Trophoblast cell (in vitro differentiated cells and primary cell): ENCODE results near the gene ATP10B.
A peak's percentile ranks its signal among the peaks of the same experiment; 100 is the strongest.

Source experiments
- DNase-seq, 2 donors: peaks; one replicate each; pipeline ENCODE4 v3.0.0-alpha.2; 2016
- H2AFZ ChIP-seq: 2 replicates; pipeline ENCODE4 v1.6.1; 2013; ENCODE audit warnings: low read length, moderate library complexity, mild to moderate bottlenecking; ENCODE audit not compliant: insufficient read depth, poor library complexity
- H2AK5ac ChIP-seq: 2 replicates; pipeline ENCODE4 v1.6.1; 2013; ENCODE audit warnings: mild to moderate bottlenecking, low read length
- H2BK120ac ChIP-seq: 2 replicates; pipeline ENCODE4 v1.6.1; 2013; ENCODE audit warnings: low read length, mild to moderate bottlenecking, moderate library complexity; ENCODE audit not compliant: insufficient read depth, poor library complexity
- H2BK12ac ChIP-seq: 2 replicates; pipeline ENCODE4 v1.6.1; 2013; ENCODE audit warnings: mild to moderate bottlenecking, low read length, moderate library complexity
- H2BK5ac ChIP-seq: 2 replicates; pipeline ENCODE4 v1.6.1; 2013; ENCODE audit warnings: low read length, low read depth, moderate library complexity, mild to moderate bottlenecking; ENCODE audit not compliant: poor library complexity
- H3K14ac ChIP-seq: 2 replicates; pipeline ENCODE4 v1.6.1; 2013; ENCODE audit warnings: mild to moderate bottlenecking, low read length
- H3K18ac ChIP-seq: 2 replicates; pipeline ENCODE4 v1.6.1; 2013; ENCODE audit warnings: mild to moderate bottlenecking, low read length
- H3K23ac ChIP-seq: 2 replicates; pipeline ENCODE4 v1.6.1; 2013; ENCODE audit warnings: low read length
- H3K27ac ChIP-seq: 2 replicates; pipeline ENCODE4 v1.5.1; 2013; ENCODE audit warnings: low read depth, mild to moderate bottlenecking, inconsistent platforms, low read length, moderate library complexity
- H3K27me3 ChIP-seq: 2 replicates; pipeline ENCODE4 v1.6.1; 2013; ENCODE audit warnings: inconsistent platforms, mild to moderate bottlenecking, low read length, moderate library complexity; ENCODE audit not compliant: insufficient read depth
- H3K36me3 ChIP-seq, 2 experiments: 1 replicate in 1 of 2; 2 replicates in 1 of 2; pipeline ENCODE4 v1.6.1; 2013; ENCODE audit warnings: low read length in 2 of 2, mild to moderate bottlenecking in 2 of 2, moderate library complexity in 1 of 2; ENCODE audit not compliant: insufficient read depth in 2 of 2, control insufficient read depth in 1 of 2
- H3K4ac ChIP-seq: 2 replicates; pipeline ENCODE4 v1.6.1; 2013; ENCODE audit warnings: low read depth, mild to moderate bottlenecking, low read length, moderate library complexity
- H3K4me1 ChIP-seq, 2 experiments: 1 replicate in 1 of 2; 2 replicates in 1 of 2; pipeline ENCODE4 v1.6.1; 2013; ENCODE audit warnings: low read length in 2 of 2, mild to moderate bottlenecking in 2 of 2, moderate library complexity in 1 of 2; ENCODE audit not compliant: insufficient read depth in 2 of 2, control insufficient read depth in 1 of 2
- H3K4me2 ChIP-seq: 2 replicates; pipeline ENCODE4 v1.6.1; 2013; ENCODE audit warnings: inconsistent platforms, mild to moderate bottlenecking, low read length, moderate library complexity
- H3K4me3 ChIP-seq: 2 replicates; pipeline ENCODE4 v1.5.1; 2013; ENCODE audit warnings: mild to moderate bottlenecking, low read depth, low read length, inconsistent platforms
- H3K79me1 ChIP-seq: one replicate; pipeline ENCODE4 v1.6.1; 2013; ENCODE audit warnings: low read length
- H3K79me2 ChIP-seq: 2 replicates; pipeline ENCODE4 v1.6.1; 2013; ENCODE audit warnings: low read length, mild to moderate bottlenecking; ENCODE audit not compliant: control insufficient read depth, insufficient read depth, poor library complexity
- H3K9ac ChIP-seq: 2 replicates; pipeline ENCODE4 v1.6.1; 2013; ENCODE audit warnings: mild to moderate bottlenecking, low read length
- H3K9me3 ChIP-seq: 2 replicates; pipeline ENCODE4 v1.6.1; 2013; ENCODE audit warnings: low read depth, mild to moderate bottlenecking, control low read depth, inconsistent platforms, low read length; ENCODE audit not compliant: insufficient read depth
- H4K12ac ChIP-seq: 2 replicates; pipeline ENCODE4 v1.6.1; 2013; ENCODE audit warnings: low read depth, mild to moderate bottlenecking, low read length, moderate library complexity
- H4K8ac ChIP-seq: 2 replicates; pipeline ENCODE4 v1.6.1; 2013; ENCODE audit warnings: low read depth, mild to moderate bottlenecking, low read length, moderate library complexity
- H4K91ac ChIP-seq: one replicate; pipeline ENCODE4 v1.6.1; 2013; ENCODE audit warnings: low read depth, mild to moderate bottlenecking, low read length, moderate library complexity
- WGBS: extraction: QIAGEN DNeasy Blood & Tissue Kit; methylation state at CpG from one replicate; pipeline ENCODE4 v1.1.7; 2013; ENCODE audit warnings: missing lambda C conversion rate; ENCODE audit not compliant: insufficient read length, insufficient coverage; ENCODE audit errors: extremely low coverage; 5-methylcytosine and 5-hydroxymethylcytosine counted together

The ATP10B gene

DNA sequence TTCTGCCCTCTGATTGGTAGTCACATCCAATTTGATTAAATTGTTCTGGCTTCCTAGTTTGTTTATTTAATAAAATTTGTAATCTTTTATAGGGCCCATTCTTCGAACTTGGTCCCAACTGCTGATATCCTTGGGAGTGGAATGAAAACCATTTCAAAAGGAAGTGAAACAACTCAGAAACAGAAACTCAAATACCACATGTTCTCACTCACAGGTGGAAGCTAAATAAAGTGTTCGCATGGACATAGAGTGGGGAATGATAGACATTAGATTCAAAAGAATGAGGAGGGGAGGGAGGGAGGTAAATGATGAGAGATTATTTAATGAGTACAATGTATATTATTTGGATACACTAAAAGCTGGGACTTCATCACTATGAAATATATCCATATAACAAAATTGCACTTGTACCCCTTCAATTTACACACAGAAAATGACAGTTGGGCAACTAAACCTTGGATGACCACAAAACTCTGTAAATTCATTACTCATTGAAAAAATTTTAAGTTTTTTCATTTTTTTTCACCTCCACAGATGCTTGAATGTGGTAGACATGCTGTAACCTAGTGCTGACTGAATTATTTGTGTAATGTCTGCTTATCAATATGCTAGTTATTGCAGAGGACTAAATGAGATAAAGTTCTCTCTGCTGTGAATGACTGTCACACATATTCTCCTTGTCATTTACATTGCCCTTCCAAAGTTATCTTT, 16.0 kb downstream of the ATP10B start:
- Histone ChIP-seq H3K4me1 (no peaks in the 10 kb centered on the region), H3K18ac (no peak overlapping the region), H3K4me2 (no peak overlapping the region), H3K27me3 (no peaks in the 10 kb centered on the region), H3K4me3 (no peak overlapping the region), H3K14ac (no peak overlapping the region), H3K27ac (no peak overlapping the region), H4K91ac (no peak overlapping the region), H4K12ac (no peak overlapping the region), H3K23ac (no peak overlapping the region), H3K36me3 (no peaks in the 10 kb centered on the region), H3K4ac (no peak overlapping the region), H3K79me1 (no peaks in the 10 kb centered on the region), H2BK120ac (no peak overlapping the region), H2AK5ac (no peak overlapping the region), H2BK12ac (no peak overlapping the region), H3K9me3 (no peaks in the 10 kb centered on the region), H3K9ac (no peak overlapping the region), H3K79me2 (no peaks in the 10 kb centered on the region), H2BK5ac (no peak overlapping the region), H4K8ac (no peak overlapping the region), H2AFZ (no peak overlapping the region)
- WGBS, result no CpG with 5 or more reads among the region's 2 CpGs
- peak in 1 of 2 donors; percentile 56 for DNase-seq

DNA sequence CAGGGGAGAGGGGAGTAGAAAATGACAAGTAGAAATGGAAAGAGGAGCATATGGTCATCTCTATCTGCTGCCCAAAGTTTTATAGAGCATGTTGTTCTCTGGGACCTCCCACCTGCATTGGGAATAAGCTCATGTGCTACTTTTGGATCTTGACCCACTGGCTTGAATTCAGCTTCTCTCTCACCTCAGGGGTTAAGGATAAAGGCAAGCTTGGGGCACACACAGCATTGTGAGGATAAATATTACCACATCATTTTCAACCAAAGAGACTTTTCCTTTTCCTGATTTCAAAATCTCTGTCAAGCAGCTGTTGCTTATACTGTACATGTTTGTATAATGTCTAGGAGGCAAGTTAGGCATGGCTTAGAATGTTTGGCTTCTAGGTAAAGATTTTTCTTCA, 16.6 kb downstream of the ATP10B start:
- no peaks in the 10 kb centered on the region for H3K27me3 ChIP-seq
- H2BK12ac ChIP-seq, result no peak overlapping the region
- DNase-seq, result peak in 1 of 2 donors; percentile 61
- no peaks in the 10 kb centered on the region for H3K79me1 ChIP-seq
- H4K91ac ChIP-seq, result no peak overlapping the region
- no peaks in the 10 kb centered on the region for H3K9me3 ChIP-seq
- H2AK5ac ChIP-seq, result no peak overlapping the region
- H4K12ac ChIP-seq, result no peak overlapping the region
- no peak overlapping the region for H2AFZ ChIP-seq
- H3K4me3 ChIP-seq, result no peak overlapping the region
- no peak overlapping the region for H3K23ac ChIP-seq
- H3K4ac ChIP-seq, result no peak overlapping the region
- no peak overlapping the region for H3K14ac ChIP-seq
- H3K9ac ChIP-seq, result no peak overlapping the region
- H2BK5ac ChIP-seq, result no peak overlapping the region
- H3K79me2 ChIP-seq, result no peaks in the 10 kb centered on the region
- H3K4me1 ChIP-seq, result no peaks in the 10 kb centered on the region
- H4K8ac ChIP-seq, result no peak overlapping the region
- H2BK120ac ChIP-seq, result no peak overlapping the region
- H3K18ac ChIP-seq, result no peak overlapping the region
- no peak overlapping the region for H3K27ac ChIP-seq
- no peak overlapping the region for H3K4me2 ChIP-seq
- H3K36me3 ChIP-seq, result no peaks in the 10 kb centered on the region

- H3K79me2 ChIP-seq, result no peaks in the 10 kb centered on the region
- no peak overlapping the region for H3K18ac ChIP-seq
- H3K9ac ChIP-seq, result no peak overlapping the region
- no peak overlapping the region for H2BK5ac ChIP-seq
- no peak overlapping the region for H3K4me3 ChIP-seq
- H3K9me3 ChIP-seq, result no peaks in the 10 kb centered on the region
- H4K12ac ChIP-seq, result no peak overlapping the region
- WGBS, result no CpG with 5 or more reads among the region's 2 CpGs
- H2AFZ ChIP-seq, result no peak overlapping the region
- no peaks in the 10 kb centered on the region for H3K79me1 ChIP-seq
- no peak overlapping the region for H3K23ac ChIP-seq
- no peak overlapping the region for H3K27ac ChIP-seq
- H2BK120ac ChIP-seq, result no peak overlapping the region
- no peak overlapping the region for H3K4ac ChIP-seq
- H4K91ac ChIP-seq, result no peak overlapping the region
- H4K8ac ChIP-seq, result no peak overlapping the region
- H3K36me3 ChIP-seq, result no peaks in the 10 kb centered on the region
- H2BK12ac ChIP-seq, result no peak overlapping the region
- H2AK5ac ChIP-seq, result no peak overlapping the region
- peak; percentile 38 to 59 for DNase-seq
- no peaks in the 10 kb centered on the region for H3K27me3 ChIP-seq
- no peak overlapping the region for H3K4me2 ChIP-seq
- H3K14ac ChIP-seq, result no peak overlapping the region
- H3K4me1 ChIP-seq, result no peaks in the 10 kb centered on the region
Measured at GRCh38 chr5:160833806-160834205, 18.2 kb downstream of the ATP10B start.

DNA sequence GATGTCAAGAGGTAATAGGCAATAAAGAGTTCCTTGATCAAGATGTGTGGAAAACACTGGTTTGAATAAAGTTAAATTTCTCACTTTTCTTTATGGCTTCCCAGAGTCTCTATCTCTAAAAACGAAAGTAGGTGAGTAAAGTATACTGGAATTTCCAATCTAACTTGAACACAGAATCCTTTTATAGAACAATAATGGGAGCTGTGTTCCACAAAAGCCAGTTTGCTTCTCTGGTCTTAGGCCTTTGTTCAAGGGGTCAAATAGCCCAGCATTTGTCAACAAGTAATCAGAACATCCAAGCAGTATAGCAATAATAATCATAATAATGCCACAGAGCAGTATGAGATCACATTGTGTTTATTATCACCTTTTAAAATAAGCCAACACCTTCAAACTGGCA, 20.2 kb downstream of the ATP10B start:
- Histone ChIP-seq H2AFZ (no peak overlapping the region), H3K9me3 (no peaks in the 10 kb centered on the region), H2BK120ac (no peak overlapping the region), H2BK5ac (no peak overlapping the region), H3K14ac (no peak overlapping the region), H3K23ac (no peak overlapping the region), H3K9ac (no peak overlapping the region), H3K27me3 (no peaks in the 10 kb centered on the region), H3K4ac (no peak overlapping the region), H2BK12ac (no peak overlapping the region), H4K12ac (no peak overlapping the region), H3K4me2 (no peak overlapping the region), H2AK5ac (no peak overlapping the region), H3K79me2 (no peaks in the 10 kb centered on the region), H3K36me3 (no peaks in the 10 kb centered on the region), H3K27ac (no peak overlapping the region), H3K79me1 (no peaks in the 10 kb centered on the region), H3K18ac (no peak overlapping the region), H4K91ac (no peak overlapping the region), H3K4me1 (no peaks in the 10 kb centered on the region), H3K4me3 (no peak overlapping the region), H4K8ac (no peak overlapping the region)
- WGBS, result no CpG with 5 or more reads among the region's 1 CpG
- DNase-seq, result no peak
